ENCODE data around the gene KCNN1.

The KCNN1 gene

DNA sequence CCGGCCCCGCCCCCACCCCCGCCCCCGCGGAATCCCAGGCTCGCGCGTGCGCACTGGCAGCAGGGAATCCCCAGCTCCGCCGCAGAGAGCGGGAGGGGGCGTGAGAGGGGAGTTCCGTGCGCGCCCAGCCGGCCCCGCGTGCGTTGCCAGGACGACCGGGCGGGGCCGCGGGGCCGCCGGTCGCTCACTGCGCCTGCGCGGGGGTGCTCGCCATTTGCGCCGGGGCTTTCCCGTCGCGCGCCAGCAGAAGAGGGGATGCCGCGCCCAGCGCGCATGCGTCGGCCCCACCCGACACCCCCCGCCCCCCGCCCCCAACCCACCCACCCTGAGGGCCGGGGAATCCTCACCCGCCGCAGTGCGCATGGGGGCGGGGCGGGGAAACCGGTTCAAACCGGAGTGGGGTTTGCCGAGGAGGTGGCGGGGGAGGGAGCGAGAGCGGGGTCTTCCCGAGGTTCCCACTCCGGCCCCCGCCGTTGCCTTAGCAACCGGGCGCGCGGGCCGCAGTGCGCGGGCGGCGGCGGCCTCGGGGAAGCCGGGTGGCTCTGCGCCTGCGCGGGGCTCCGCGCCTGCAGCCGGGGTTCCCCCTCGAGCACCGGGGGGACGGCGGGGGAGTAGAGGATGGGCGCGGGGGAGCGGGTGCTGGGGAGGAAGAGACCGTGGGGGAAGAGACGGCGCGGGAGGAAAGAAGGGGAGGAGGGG is 18.9 kb upstream of the KCNN1 start:
- peak; percentile 92 for DNase-seq

DNA sequence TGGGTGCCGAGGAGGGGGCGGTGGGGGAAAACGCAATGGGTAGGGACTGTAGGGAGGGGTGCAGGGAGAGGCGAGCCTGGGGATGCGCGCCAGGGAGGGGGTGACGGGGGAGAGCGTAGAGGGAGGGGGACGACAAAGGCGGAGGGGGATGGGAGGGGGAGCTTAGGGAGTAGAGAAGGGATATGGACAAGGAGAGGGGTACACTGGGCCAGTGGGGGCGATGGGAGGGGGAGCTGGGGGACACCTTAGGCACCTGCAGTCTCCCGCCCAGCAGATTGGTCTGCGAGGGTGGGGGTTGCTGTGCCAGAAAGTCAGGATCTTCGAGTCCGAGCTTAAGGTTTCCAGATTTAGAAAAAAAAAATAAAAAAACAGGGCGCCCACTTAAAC is 18.4 kb upstream of the KCNN1 start:
- DNase-seq, result no peak

DNA sequence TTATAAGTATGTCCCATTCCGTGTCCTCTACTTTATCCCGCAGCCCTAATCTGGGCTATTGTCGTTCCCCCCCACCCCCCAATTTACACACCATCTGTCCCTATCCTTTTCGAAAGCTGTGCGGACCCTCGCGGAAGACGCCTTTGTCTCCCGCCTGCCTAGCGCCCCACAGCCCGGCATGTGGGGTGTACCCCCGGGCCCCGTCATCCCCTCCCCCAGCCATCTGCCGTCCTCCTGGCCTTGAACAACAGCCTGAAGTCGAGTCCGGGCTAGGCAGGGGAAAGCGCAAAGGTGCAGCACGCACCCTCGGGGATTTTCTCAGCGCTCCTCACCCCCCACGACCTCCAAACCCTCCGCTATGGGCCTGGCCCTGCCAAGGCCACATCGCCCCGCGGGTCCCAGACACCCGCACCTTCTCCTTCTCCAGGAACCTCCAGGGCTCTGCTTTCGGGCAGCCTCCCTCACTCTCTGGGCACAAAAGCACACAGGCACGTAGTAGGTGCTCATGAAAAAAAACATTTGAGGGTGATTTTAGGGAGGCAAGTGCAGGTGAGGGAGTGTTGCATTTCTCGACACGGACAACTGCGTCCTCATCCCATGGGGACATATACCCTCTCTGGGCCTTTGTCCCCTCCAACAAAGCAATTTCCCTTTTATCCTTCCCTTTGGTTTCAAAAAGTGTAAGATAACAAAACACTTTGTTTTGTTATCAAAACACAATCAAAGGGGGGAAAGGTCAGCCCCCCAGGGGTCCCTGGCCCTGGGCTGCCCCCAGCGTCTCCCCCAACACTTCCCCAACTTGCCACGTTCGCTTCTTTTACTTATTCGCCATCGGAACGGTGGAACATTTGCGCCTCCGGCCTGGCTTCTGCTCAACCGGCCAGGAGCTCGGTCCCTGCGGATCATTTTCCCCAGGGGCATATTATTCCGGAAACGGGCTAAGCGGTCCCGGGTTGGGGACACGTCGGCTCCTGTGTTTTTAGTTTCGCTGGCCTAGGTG is 17.7 kb upstream of the KCNN1 start:
- DNase-seq, result no peak

DNA sequence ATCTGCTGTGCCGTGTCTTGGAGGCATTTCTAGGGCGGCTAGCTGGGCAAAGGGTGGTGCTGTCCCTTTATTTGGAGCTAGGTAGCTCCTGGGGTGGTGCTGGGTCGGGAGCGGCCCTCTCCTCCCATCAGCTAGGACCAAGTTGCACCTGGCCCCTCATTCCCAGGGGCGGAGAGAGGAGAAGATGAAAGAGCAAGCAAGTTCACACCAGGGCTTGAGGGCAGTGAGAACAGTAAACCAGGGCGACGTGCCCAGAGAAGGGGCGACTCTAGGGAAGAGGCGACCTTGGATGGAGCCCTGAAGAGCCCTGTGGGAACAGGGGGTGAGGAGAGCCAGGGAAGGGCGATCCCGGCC is 17.0 kb upstream of the KCNN1 start:
- no peak for DNase-seq

DNA sequence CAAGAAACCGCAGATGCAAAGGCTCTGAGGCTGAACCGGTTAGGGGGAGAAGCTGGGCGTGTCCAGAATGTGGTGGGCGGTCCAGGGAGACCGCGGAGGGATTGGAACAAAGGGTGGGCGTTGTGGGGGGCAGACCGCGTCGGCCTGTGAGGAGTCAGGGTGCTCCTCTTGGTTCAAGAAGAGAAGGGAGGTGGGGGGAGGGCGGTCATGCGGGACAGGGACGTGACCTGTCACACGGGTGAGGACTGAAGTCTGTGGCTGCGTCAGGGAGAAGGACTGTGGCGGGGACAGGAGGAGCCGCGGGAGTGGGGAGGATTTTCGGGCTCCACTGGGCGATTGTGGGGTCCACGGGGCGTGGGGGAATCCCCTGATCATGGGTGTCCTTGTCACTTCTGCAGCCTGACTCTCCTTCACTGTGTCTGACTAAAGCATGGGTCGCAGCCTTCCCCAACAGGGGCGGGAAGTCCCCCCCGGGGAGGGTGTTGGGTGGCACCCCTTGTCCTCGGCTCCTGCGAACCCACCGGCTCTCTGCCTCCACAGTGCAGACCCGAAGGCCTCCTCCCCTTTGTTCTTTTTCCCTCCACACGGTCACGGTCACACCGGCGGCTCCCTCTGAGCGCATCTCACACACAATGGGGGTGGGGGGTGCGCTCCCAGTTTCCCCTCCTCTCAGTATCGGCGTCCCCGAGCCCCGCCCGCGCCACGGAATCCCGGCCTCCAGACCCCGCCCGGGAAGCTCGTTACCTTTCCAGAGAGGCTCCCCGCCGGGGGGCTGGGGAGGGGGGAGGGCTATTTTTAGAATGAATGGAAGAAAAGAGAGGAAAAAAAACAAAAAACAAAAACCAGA is 16.4 kb upstream of the KCNN1 start:
- peak; percentile 51 for DNase-seq

DNA sequence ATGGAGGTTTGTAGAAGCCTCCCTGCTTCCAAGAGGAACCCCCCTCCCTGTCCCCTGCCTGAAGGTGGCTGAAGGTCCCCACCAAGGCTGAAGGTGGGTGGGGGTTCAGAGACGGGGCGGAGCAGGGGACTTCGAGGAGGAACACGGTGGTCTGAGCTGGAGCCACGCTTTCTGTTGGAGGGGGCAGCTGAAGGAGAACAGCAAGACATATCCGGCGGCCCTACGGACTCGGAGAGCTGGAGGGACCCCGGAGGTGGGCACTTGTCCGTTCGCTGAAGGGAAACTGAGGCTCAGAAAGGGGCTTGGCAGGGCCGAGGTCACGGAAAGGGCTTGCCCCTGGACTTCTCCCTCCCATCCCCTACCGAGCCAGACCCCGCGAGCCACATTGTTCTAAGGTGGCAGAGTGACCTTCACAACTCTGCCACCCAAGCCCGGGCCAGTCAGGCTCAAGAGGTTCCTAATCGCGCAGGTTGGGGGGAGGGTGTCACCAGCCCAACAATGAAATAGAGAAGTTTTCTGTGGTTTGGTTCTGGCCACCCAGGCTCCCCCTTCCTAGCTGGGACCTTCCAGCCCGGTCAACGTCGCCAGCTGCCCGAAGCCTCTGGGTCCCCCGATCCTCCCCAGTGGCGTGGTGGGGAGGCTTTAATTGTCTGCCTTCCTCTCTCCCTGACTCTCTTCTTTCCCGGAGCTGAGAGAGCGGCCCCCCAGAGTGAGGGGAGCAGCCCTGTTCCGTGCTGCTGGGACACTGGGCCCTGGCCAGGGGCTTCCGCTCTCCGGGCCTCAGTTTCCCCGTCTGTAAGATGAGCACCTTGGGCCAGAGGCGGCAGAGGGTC is 15.5 kb upstream of the KCNN1 start:
- DNase-seq, result no peak

DNA sequence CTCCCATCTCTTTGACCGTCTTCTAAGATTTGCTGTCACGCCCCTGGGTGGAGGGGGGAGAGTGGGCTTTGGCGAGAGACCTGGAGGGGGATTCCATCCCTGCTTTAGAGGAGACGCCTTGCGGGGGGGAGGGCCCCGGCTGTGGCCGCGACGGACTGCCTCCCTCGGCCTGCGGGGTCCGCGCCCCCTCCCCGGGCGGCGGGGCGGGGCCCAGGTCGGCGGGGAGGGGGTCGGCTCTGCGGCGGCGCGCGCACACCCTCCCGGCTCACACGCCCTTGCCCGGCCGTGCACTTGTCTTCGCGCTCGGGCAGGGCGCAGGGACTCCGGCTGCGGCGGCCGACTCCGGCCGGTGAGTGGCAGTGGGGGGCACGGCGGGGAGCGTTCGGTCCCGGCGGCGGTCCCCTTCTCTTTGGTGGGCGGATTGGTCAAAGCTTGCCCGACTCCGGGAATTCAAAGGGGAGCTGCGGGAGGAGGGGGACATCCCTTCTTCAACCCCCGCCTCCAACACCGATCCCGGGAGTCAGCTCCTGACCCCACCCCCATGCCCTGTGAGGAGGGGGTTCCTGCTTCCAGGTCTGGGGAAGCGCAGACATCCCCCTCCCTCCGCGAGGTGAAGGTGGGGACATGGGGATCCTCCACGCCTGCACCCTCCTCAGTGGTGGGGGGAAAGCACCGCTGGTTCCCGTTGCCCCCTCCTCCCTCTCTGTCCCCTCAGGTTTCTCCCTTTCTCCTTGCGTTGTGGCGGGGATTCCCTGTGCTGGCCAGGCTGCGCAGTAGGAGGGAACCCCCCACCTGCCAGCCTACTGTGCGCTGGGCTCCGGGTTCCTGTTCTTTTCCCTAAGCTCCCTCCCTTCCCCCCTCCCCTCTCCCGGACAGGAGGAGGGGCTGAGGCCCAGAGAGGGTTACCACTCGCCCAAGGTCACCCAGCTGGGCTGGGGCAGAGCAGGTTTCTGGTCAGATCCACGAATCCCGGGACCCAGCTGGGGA is 14.6 kb upstream of the KCNN1 start:
- DNase-seq, result no peak

DNA sequence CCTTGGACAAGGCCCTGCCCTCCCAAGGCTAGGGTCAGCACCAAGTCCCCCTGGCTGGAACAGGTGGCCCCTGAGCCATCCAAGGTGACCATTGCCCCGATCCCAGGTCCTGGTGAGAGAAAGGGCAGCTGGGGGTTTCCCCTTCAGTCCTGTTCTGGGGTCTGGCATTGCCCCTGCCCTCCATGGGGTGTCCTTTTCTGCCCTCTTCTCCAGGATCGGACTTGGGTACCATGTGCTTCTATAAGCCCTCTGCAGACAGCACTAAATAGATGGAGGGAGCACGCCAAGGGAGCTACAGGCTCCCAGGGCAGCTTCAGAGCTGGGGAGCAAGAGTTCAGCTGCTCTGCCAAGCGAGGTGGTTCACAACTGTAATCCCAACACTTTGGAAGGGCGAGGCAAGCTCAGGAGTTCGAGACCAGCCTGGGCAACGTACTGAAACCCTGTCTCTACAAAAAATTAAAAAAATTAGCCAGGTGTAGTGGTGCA is 13.5 kb upstream of the KCNN1 start:
- DNase-seq, result no peak

DNA sequence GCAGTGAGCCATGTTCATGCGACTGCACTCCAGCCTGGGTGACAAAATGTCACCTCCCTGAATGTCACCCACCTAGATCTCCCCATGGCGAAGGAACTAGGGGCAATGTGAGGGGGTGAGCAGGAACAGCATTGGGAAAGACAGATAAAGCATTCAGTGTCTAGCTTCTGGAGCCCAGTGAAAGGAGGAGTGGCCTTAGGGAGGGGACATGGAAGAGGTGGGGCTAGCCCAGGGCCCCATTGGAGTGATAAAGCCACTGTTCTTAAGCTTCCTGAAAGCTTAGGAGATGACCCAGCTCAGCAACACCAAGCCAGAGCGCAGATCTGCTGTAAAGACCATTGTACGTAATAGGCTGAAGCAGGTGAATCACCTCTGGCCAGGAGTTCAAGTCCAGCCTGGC is 13.0 kb upstream of the KCNN1 start:
- DNase-seq, result no peak

DNA sequence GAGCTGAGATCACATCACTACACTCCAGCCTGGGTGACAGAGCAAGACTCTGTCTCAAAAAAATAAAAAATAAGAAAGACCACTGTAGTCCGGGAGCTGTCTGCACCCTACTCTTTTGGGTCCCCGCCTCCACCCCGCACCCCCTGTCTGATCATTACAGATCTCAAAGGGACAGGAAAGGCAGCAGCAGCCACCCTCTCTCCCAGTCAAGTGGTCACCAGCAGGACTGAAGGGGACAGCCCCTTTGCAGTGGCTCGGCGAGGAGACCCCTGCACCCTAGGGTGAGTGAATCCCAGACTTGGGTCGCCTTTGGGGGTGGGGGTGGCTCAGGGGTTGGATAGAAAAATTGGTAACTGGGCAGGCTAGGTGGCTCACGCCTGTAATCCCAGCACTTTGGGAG is 12.5 kb upstream of the KCNN1 start:
- DNase-seq, result no peak

DNA sequence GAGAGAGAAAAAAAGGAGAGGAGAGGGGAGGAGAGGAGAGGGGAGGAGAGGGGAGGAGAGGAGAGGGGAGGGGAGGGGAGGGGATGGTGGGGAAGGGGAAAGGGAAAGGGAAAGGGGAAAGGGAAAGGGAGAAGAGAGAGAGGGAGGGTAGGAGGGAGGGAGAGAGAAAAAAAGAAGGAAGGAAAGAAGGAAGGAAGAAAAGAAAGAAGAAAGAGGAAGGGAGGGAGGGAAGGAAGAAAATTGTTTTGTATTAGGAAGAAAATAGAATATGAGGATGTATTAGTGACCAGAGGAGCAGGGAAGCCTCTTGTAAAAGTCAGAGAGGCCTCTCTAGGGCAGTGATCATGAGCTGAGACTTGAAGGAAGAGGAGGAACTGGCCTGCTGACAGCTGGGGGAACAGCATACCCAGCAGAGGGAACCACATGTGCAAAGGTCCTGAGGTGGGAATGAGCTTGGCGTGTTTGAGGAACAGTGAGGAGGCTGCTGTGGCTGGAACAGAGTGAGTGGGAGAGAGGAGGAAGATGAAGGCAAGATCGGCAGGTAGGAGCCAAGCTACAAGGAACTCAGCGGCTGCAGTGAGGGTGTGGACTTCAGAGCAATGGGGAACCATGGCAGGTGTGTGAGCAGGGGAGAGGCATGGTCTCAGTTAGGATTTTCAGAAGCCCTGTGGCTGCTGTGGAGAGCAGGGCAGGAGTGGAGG is 9.6 kb upstream of the KCNN1 start:
- DNase-seq, result no peak

DNA sequence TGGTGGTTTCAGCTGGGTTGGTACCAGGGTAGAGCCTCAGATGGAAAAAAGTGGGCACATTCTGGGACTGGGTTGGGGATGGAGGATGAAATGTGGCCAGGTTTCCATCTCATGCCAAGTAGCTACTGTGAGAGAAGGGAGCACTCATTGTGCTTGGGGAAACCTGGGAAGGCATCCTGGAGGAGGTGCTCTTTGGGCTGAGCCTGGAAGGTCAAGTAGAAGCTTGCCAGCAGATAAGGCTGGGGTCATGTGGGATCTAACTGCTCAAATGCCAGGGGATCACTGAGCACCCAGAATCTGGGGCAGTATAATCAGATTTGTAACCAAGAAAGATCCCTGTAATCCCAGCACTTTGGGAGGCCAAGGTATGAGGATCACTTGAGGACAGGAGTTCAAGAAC is 9.0 kb upstream of the KCNN1 start:
- DNase-seq, result no peak

DNA sequence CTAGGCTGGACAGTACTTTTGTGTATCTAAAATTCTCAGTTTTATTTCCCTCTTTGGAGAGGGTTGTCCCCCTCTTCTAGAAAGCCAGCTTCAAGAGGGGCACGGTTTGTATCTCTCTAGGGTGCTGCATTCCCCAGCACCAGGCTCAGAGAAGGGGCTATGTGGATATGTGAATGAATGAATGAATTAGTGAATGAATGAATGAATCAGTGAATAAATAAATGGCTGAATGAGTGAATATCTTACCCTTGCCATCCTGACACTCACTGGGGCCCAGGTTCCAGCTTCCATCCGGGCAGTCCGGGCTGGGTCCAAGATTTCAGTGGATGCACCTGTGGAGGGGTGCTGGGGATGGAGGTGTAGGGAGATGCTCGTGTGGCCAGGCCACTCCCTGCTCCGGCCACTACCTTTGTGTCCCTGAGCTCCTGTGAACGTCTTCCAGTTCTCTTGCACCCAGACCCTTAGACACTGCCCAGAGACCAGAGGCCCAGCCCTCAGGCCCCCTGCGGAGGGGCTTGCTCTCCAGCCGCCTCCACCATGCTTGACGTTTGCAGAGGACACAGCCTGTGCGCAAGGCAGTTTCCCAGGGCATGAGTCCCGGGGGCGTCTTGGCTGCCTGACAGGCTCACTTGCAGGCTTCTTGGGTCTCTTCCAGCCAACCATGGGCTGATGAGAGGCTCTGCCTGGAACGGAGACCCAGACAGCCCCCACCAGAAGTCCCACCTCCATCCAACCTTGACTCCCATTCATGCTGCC is 2.8 kb upstream of the KCNN1 start:
- DNase-seq, result no peak

DNA sequence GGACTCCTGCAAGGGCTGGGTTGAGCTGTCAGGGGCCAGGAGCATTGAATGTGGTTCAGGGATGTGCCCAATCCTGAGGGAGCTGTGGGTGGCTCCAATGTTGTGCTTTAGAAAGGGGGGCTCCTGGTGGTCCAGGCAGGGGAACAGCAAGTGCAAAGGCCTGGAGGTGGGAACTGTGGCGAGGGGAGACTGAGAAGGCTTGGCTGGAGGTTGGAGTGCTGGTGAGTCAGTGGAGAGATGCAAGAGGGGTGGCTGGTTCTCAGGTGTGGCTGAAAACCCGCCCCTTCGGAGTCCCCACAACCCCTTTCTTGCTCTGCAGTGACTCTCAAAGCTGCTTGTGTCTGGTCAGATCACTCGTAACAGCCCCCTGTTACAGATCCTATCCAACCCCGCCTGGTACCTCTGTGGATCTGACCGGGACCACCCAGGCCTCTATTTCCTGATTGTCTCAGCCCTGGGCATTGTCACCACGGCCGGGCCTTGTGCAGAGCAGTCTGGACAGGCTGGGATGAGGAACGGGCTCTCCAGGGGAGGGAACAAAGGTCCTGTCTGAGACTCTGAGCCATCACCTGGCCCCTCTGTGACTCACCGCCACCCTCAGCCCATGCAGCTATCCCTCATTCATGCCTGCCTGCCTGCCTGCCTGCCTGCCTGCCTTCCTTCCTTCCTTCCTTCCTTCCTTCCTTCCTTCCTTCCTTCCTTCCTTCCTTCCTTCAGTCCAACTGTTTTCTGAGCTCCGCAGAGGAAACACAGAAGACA is 1.4 kb upstream of the KCNN1 start:
- DNase-seq, result no peak

DNA sequence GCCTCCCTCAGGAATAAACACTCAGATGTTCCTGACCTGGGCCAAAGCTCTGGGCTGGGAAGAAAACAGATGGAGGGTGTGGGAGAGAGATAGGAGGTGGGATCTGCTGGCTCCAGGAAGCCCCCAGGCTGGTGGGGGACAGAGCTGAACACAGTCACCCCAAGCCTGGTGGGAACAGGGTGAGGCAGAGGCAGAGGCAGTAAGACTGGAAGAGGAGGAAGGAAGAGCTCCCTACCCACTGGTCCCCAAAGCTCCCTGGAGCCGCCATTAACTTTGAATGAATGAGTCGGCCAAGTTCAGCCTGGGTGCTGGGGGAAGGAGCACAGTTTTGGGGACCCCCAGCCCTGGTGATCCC is 801 bp upstream of the KCNN1 start:
- DNase-seq, result no peak

DNA sequence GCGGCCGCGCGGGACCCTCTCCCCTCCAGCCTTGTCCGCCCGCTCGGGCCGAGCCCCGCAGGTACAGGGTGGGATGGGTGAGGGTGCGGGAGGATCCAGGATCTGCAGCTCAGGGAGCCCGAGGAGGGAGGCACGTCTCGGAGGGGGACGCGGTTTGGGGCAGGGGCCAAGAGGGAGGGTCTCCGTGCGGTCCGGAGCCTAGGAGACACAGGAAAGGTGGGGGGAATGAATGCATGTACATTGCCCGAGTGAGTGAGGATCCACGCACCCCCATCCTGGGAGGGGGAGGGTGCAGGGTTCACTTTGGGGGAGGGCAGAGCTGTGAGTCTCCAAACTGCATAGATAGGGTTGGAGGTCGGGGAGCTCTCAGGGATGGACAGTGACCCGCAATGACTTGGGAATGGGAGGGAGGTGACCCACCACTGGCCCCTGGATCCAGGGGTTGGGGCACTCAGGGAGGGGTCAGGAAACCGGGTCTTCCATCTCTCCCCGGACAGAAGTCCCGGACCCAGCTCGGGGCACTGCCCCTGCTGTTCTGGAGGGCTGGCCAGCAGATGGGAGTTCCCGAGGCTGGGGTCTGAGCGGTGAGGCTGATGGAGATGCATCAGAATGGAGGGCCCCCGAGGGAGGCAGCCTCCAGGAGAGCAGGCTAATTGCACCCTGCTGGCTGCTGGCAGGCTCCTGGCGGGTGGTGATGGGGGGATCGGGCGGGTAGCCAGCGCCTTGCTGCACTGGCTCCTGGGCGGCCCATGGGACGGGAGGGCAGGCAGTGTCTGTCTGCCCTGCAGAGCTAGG is 547 bp downstream of the KCNN1 start:
- DNase-seq, result no peak

DNA sequence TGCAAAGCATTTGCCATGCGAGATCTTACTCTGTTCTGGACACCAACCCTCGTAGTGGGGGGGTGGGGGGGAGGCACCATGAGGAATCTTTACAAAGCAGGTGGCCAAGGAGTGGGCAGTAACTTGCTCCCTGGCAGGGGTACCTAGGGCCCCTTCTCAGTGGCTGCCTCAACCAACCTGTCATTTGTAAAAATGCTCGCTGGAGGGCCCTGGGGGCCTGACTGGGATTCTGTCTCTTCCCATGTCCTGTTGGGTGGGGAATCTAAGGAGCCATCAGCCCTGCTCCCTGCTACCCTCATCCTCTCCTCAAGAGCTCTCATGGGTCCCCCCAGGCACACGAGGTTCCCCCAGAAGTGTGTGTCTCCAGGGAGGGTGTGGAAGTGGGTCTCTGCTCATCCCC is 1.5 kb downstream of the KCNN1 start:
- DNase-seq, result no peak

Data from activated gamma-delta T cell treated with Interleukin-2 at 50 U/mL for 16 hours (primary cell).